Karpas-422 (cell line): Measurements from ENCODE around the gene KIAA2012. TPM values are rescaled to one million over a fixed set of nuclear protein-coding genes. Genes with fewer than 3 reads are reported as not detected.
A peak's percentile ranks its signal among the peaks of the same experiment; 100 is the strongest.

Experiments used
- DNase-seq: peaks from one replicate; pipeline ENCODE4 v3.0.0-alpha.2; 2015
- H2AFZ ChIP-seq: fragments of 200-600 bp; sonication (generic); 2 replicates; pipeline ENCODE4 v1.6.1; 2014; ENCODE audit warnings: antibody characterized with exemption, low read length, mixed read lengths
- H3K27ac ChIP-seq: fragments of 200-600 bp; sonication (generic); 2 replicates; pipeline ENCODE4 v1.5.1; 2014; ENCODE audit warnings: mild to moderate bottlenecking, low read length, moderate library complexity
- H3K27me3 ChIP-seq: fragments of 200-600 bp; sonication (generic); 2 replicates; pipeline ENCODE4 v1.6.1; 2014; ENCODE audit warnings: low read length, mixed read lengths
- H3K36me3 ChIP-seq: fragments of 200-600 bp; sonication (generic); 2 replicates; pipeline ENCODE4 v1.6.1; 2014; ENCODE audit warnings: low read length, mixed read lengths; ENCODE audit not compliant: insufficient read depth
- H3K4me1 ChIP-seq: fragments of 200-600 bp; sonication (generic); 2 replicates; pipeline ENCODE4 v1.6.1; 2014; ENCODE audit warnings: mild to moderate bottlenecking, low read length, mixed read lengths
- H3K4me2 ChIP-seq: fragments of 200-600 bp; sonication (generic); 2 replicates; pipeline ENCODE4 v1.6.1; 2014; ENCODE audit warnings: low read length, low read depth, mild to moderate bottlenecking; ENCODE audit not compliant: poor library complexity, severe bottlenecking
- H3K4me3 ChIP-seq: fragments of 200-600 bp; sonication (generic); 2 replicates; pipeline ENCODE4 v1.5.1; 2014; ENCODE audit warnings: mild to moderate bottlenecking, antibody characterized with exemption, low read length, mixed read lengths
- H3K79me2 ChIP-seq: fragments of 200-600 bp; sonication (generic); 2 replicates; pipeline ENCODE4 v1.6.1; 2014; ENCODE audit warnings: mild to moderate bottlenecking, low read length, mixed read lengths
- H3K9ac ChIP-seq: fragments of 200-600 bp; sonication (generic); 2 replicates; pipeline ENCODE4 v1.6.0; 2014; ENCODE audit warnings: low read length
- H3K9me2 ChIP-seq: fragments of 200-600 bp; sonication (generic), shearing (Covaris generic); replicated peaks from 2 replicates; pipeline ENCODE4 v1.6.0; 2014; ENCODE audit warnings: mild to moderate bottlenecking, low read length, moderate library complexity; ENCODE audit not compliant: insufficient read depth
- H3K9me3 ChIP-seq: fragments of 300-700, 200-600 bp; sonication (generic); 2 replicates; pipeline ENCODE4 v1.6.1; 2014; ENCODE audit warnings: low read length, mixed read lengths
- H4K20me1 ChIP-seq: fragments of 200-600 bp; sonication (generic); 2 replicates; pipeline ENCODE4 v1.6.1; 2014; ENCODE audit warnings: mild to moderate bottlenecking, antibody characterized with exemption, low read length, low read depth; ENCODE audit not compliant: insufficient read depth
- total RNA-seq: library from RNA; depleted of rRNA; stranded (reverse); fragments of >200 nt; shearing (Covaris generic); gene quantifications from 2 replicates; pipeline ENCODE4 v1.2.3, GENCODE V29; 2014; ENCODE audit warnings: low replicate concordance

Gene KIAA2012
- total RNA-seq, 1 experiment from 2014 or later: 0.89 TPM

- H3K9me2 ChIP-seq: no peaks in the 10 kb centered on the region
- no peaks in the 10 kb centered on the region for H3K27me3 ChIP-seq
- no peaks in the 10 kb centered on the region for H3K79me2 ChIP-seq
- H3K4me3 ChIP-seq: no peak overlapping the region
- no peaks in the 10 kb centered on the region for H3K36me3 ChIP-seq
- peaks cover 9% of the 10 kb centered on the region for H3K4me1 ChIP-seq
- DNase-seq: no peak
- no peaks in the 10 kb centered on the region for H4K20me1 ChIP-seq
- peaks cover 2% of the 10 kb centered on the region; the same call in 1 of the 2 replicates for H3K9me3 ChIP-seq
- H3K27ac ChIP-seq: no peak overlapping the region
- H3K9ac ChIP-seq: no peak overlapping the region
- H2AFZ ChIP-seq: no peak overlapping the region
- no peak overlapping the region for H3K4me2 ChIP-seq
These were observed 43.6 kb downstream of the KIAA2012 start for GRCh38 chr2:202116691-202117090.

- H2AFZ ChIP-seq: no peak overlapping the region
- H3K27me3 ChIP-seq: no peaks in the 10 kb centered on the region
- no peak overlapping the region for H3K9ac ChIP-seq
- peaks cover 14% of the 10 kb centered on the region for H3K4me1 ChIP-seq
- peak overlapping the region; percentile 18 for H3K4me2 ChIP-seq
- H3K79me2 ChIP-seq: no peaks in the 10 kb centered on the region
- no peaks in the 10 kb centered on the region for H3K9me2 ChIP-seq
- H3K36me3 ChIP-seq: no peaks in the 10 kb centered on the region
- H3K27ac ChIP-seq: no peak overlapping the region
- H4K20me1 ChIP-seq: no peaks in the 10 kb centered on the region
- peaks cover 2% of the 10 kb centered on the region; the same call in 1 of the 2 replicates for H3K9me3 ChIP-seq
- peak; percentile 64 for DNase-seq
- no peak overlapping the region for H3K4me3 ChIP-seq
These were observed 45.1 kb downstream of the KIAA2012 start for GRCh38 chr2:202118168-202118567.

- Histone ChIP-seq H3K9me3 (peaks cover 2% of the 10 kb centered on the region; the same call in 1 of the 2 replicates), H3K27ac (no peak overlapping the region), H3K9ac (no peak overlapping the region), H3K79me2 (no peaks in the 10 kb centered on the region), H4K20me1 (no peaks in the 10 kb centered on the region), H3K4me1 (peaks cover 19% of the 10 kb centered on the region), H2AFZ (no peak overlapping the region), H3K4me2 (no peak overlapping the region), H3K4me3 (no peak overlapping the region), H3K9me2 (no peaks in the 10 kb centered on the region), H3K27me3 (no peaks in the 10 kb centered on the region), H3K36me3 (no peaks in the 10 kb centered on the region)
- no peak for DNase-seq
These were observed 47.8 kb downstream of the KIAA2012 start for GRCh38 chr2:202120828-202121227.

- Histone ChIP-seq H4K20me1 (no peaks in the 10 kb centered on the region), H3K9ac (no peak overlapping the region; the same call in 1 of the 2 replicates), H3K27me3 (no peaks in the 10 kb centered on the region), H3K4me2 (no peak overlapping the region), H3K27ac (no peak overlapping the region), H3K4me1 (peaks cover 19% of the 10 kb centered on the region), H3K4me3 (no peak overlapping the region), H3K9me2 (no peaks in the 10 kb centered on the region), H3K36me3 (no peaks in the 10 kb centered on the region), H3K79me2 (no peaks in the 10 kb centered on the region), H2AFZ (0 out of 2 replicates have a peak overlapping the region, but pooled peaks have one; percentile 48), H3K9me3 (peaks cover 2% of the 10 kb centered on the region; the same call in 1 of the 2 replicates)
- DNase-seq: peak; percentile 67
These were observed 48.6 kb downstream of the KIAA2012 start for GRCh38 chr2:202121532-202122162.

- peaks cover 19% of the 10 kb centered on the region for H3K4me1 ChIP-seq
- H3K9me3 ChIP-seq: peaks cover 2% of the 10 kb centered on the region; the same call in 1 of the 2 replicates
- H4K20me1 ChIP-seq: no peaks in the 10 kb centered on the region
- 0 out of 2 replicates have a peak overlapping the region, but pooled peaks have one; percentile 48 for H2AFZ ChIP-seq
- H3K27ac ChIP-seq: no peak overlapping the region
- H3K4me3 ChIP-seq: no peak overlapping the region
- H3K9ac ChIP-seq: no peak overlapping the region; the same call in 1 of the 2 replicates
- H3K27me3 ChIP-seq: no peaks in the 10 kb centered on the region
- no peak for DNase-seq
- no peaks in the 10 kb centered on the region for H3K9me2 ChIP-seq
- H3K36me3 ChIP-seq: no peaks in the 10 kb centered on the region
- H3K4me2 ChIP-seq: no peak overlapping the region
- no peaks in the 10 kb centered on the region for H3K79me2 ChIP-seq
These were observed 49.1 kb downstream of the KIAA2012 start for GRCh38 chr2:202122163-202122540.

- no peak for DNase-seq
These were observed 50.1 kb downstream of the KIAA2012 start for GRCh38 chr2:202122980-202123720.

GRCh38 chr2:202124286-202124685 is 51.2 kb downstream of the KIAA2012 start:
- no peaks in the 10 kb centered on the region for H4K20me1 ChIP-seq
- H3K4me1 ChIP-seq: peaks cover 12% of the 10 kb centered on the region
- H3K9me3 ChIP-seq: peaks cover 2% of the 10 kb centered on the region; the same call in 1 of the 2 replicates
- H3K27ac ChIP-seq: no peak overlapping the region
- no peaks in the 10 kb centered on the region for H3K9me2 ChIP-seq
- H2AFZ ChIP-seq: no peak overlapping the region
- no peak overlapping the region for H3K4me3 ChIP-seq
- H3K27me3 ChIP-seq: no peaks in the 10 kb centered on the region
- no peaks in the 10 kb centered on the region for H3K36me3 ChIP-seq
- DNase-seq: no peak
- no peak overlapping the region for H3K9ac ChIP-seq
- H3K4me2 ChIP-seq: no peak overlapping the region
- H3K79me2 ChIP-seq: no peaks in the 10 kb centered on the region

More at GRCh38 chr2:202122980-202123720, 50.1 kb downstream of the KIAA2012 start:
- no peak overlapping the region for H3K4me3 ChIP-seq
- H3K27ac ChIP-seq: no peak overlapping the region
- no peak overlapping the region for H2AFZ ChIP-seq
- H4K20me1 ChIP-seq: no peaks in the 10 kb centered on the region
- no peaks in the 10 kb centered on the region for H3K27me3 ChIP-seq
- no peak overlapping the region for H3K9ac ChIP-seq
- no peaks in the 10 kb centered on the region for H3K36me3 ChIP-seq
- H3K9me3 ChIP-seq: peaks cover 2% of the 10 kb centered on the region; the same call in 1 of the 2 replicates
- H3K79me2 ChIP-seq: no peaks in the 10 kb centered on the region
- no peaks in the 10 kb centered on the region for H3K9me2 ChIP-seq
- peaks cover 17% of the 10 kb centered on the region for H3K4me1 ChIP-seq
- no peak overlapping the region for H3K4me2 ChIP-seq

- H3K4me3 ChIP-seq: no peak overlapping the region
These were observed 54.8 kb downstream of the KIAA2012 start for GRCh38 chr2:202127687-202128331.

More at GRCh38 chr2:202127687-202128331, 54.8 kb downstream of the KIAA2012 start:
- H3K9ac ChIP-seq: no peak overlapping the region
- DNase-seq: no peak
- H3K79me2 ChIP-seq: no peaks in the 10 kb centered on the region
- H3K9me3 ChIP-seq: no peaks in the 10 kb centered on the region
- peaks cover 4% of the 10 kb centered on the region; the same call in 1 of the 2 replicates for H3K4me1 ChIP-seq
- H3K4me2 ChIP-seq: no peak overlapping the region
- no peak overlapping the region for H3K27ac ChIP-seq
- H4K20me1 ChIP-seq: no peaks in the 10 kb centered on the region
- H2AFZ ChIP-seq: no peak overlapping the region
- H3K9me2 ChIP-seq: no peaks in the 10 kb centered on the region
- H3K27me3 ChIP-seq: no peaks in the 10 kb centered on the region
- no peaks in the 10 kb centered on the region for H3K36me3 ChIP-seq
